Stimulated activated CD8-positive, alpha-beta memory T cell treated with anti-CD3 and anti-CD28 coated beads, Interleukin-2, amount 100 ng/mL, for 1 hour (primary cell): Measurements from ENCODE around the gene LRRK1.

Source experiments
- DNase-seq, 2 donors: peaks; one replicate each; pipeline ENCODE4 v3.0.0-alpha.2; 2020; ENCODE audit warnings: low read depth in 2 of 2

The LRRK1 gene, protein sequence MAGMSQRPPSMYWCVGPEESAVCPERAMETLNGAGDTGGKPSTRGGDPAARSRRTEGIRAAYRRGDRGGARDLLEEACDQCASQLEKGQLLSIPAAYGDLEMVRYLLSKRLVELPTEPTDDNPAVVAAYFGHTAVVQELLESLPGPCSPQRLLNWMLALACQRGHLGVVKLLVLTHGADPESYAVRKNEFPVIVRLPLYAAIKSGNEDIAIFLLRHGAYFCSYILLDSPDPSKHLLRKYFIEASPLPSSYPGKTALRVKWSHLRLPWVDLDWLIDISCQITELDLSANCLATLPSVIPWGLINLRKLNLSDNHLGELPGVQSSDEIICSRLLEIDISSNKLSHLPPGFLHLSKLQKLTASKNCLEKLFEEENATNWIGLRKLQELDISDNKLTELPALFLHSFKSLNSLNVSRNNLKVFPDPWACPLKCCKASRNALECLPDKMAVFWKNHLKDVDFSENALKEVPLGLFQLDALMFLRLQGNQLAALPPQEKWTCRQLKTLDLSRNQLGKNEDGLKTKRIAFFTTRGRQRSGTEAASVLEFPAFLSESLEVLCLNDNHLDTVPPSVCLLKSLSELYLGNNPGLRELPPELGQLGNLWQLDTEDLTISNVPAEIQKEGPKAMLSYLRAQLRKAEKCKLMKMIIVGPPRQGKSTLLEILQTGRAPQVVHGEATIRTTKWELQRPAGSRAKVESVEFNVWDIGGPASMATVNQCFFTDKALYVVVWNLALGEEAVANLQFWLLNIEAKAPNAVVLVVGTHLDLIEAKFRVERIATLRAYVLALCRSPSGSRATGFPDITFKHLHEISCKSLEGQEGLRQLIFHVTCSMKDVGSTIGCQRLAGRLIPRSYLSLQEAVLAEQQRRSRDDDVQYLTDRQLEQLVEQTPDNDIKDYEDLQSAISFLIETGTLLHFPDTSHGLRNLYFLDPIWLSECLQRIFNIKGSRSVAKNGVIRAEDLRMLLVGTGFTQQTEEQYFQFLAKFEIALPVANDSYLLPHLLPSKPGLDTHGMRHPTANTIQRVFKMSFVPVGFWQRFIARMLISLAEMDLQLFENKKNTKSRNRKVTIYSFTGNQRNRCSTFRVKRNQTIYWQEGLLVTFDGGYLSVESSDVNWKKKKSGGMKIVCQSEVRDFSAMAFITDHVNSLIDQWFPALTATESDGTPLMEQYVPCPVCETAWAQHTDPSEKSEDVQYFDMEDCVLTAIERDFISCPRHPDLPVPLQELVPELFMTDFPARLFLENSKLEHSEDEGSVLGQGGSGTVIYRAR (N-terminal part only)

DNA sequence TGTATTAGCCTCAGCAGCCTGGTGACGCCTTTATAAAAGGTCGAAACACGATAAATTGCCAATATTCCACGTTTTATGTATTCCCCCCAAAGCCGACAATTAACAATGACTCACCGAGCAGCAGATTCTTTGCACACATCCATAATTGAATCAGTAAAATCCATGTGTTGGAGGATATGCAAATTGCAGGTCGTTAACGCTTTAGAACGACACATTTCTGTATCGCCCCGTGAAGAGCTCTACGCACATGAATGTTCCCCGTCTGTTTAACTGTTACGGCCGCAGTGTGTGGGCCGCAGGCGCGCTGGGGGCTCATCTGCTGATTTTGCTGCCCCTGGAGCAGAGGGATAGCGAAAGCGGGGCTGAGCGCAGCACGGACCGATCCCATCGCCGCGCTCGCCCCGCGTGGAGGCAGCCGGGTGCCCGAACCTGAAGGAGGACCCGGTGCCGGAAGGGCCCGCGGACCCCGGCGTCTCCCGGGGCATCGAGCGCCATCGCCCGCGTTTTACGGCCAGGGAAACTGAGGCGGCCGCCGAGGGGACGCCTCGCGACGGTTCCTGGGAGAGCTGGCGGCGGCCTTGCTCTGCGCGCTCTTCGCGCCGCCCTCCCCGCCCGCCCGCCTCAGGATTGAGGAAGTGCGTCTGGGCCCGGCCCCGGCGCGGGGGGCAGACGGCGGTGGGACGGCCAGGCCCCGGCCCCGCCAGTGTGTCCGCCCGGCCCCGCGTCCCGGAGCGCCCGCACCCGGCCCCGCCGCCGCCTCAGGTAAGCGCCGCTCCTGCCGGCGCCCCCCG lies at the start of gene LRRK1:
Gene LRRK1, plus strand, starts transcription at position 668 of the 791 bp plus-strand sequence. CDS start 5,276 bp downstream, outside the sequence.
- DNase-seq = no peak

DNA sequence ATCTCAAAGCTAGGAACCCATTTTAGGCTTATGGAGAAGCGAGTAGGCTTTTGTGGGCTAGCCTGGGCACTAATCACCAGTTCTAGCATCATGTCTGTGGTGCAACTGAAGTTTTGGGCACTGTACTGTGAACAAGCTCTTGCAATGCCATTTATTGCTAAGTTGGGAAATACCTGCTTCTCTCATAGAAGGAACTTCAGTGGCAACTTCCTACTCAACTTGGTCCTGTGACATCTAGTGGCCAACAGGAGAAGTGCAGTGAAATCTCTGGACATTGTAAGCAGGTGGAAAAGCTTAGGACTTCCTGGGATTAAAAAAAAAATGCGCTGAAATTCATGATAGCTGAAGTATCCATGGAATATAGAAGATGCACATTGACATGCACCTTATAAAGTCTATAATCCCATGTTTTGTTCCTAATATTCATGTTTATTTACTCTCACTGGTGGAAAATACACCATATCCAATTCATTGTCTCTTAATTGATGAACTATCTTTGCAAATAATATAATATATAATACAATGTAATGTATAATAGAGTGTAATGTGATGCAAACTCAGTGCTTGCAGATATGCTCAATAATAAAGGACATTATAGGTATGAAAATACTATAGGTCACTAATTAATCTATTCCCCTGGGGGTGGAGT lies 46.0 kb upstream of the LRRK1 start:
- DNase-seq = peak in 1 of 2 donors; percentile 14

DNA sequence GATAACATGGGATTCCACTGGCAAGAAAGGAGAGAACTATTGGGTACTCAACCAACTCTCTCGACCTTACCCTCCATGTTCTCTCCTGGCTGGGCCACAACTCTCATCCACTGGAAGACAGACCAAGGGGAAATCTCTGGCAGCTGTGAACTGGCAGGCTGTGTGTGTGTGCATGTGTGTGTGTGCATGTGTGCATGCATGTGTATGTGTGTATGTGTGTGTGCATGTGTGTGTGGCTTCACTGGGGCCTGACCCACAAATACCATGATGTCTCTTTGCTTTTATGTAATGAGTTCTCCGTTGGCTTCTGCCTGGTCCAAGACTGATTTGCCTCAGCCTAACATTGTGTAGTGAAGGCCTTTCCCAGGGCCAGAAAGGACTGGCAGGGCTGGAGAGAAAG lies 43.7 kb upstream of the LRRK1 start:
- no peak for DNase-seq

DNA sequence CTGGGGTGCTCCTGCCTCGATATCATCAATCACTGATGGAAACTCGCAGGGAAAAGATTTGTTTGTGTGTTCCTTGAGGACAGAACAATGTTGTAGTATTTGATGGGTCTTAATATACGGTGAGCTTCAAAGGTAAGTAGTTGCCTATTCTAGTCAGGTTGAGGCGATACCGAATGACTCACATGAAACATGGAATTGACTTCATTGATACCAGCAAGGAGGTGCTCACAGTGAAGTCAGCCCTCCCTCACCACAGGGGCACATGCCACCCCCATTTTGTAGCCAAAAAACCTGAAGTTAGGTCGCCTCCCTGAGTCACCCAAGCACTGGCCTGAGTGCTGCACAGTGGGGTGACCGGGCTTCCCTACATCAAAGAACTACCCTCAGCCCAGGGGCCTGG lies 43.2 kb upstream of the LRRK1 start:
- no peak for DNase-seq

DNA sequence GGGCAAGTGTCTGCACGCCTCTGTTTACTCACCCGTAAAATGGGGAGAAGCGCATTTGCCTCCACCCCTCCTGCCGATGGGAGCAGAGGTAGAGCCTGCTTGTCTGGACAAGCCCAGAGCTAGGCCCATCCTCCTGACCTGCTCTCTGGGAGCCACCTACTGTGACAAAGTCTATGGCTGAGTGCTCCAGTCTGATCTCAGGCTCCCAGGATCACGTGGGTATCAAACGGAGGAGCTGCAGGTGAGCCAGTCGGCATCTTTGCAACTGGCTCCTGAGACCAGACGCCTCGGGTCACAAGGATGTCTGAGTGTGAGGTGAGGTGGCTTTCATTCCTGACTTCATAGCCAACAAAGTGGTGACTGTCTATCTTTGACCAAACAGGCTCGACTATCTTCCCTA lies 41.6 kb upstream of the LRRK1 start:
- DNase-seq = no peak

DNA sequence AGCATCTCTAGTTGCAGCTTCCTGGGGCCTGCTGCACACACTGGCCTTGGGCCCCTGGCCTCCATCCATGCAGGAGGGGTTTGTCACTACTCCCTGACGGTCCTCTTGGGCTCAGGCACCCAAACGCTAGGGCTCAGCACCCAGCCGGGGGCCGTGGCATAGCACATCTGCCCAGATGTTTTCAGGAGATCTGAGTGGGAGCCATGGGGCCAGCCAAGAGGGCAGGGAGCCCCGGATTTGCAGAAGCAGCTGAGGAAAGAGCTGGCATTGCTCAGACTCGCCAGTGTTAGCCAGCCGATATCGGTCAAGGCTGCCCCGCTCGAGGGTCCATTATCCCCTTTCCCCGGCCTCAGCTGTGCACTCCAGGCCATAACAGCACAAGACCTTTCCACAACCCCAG lies 41.0 kb upstream of the LRRK1 start:
- DNase-seq = no peak

DNA sequence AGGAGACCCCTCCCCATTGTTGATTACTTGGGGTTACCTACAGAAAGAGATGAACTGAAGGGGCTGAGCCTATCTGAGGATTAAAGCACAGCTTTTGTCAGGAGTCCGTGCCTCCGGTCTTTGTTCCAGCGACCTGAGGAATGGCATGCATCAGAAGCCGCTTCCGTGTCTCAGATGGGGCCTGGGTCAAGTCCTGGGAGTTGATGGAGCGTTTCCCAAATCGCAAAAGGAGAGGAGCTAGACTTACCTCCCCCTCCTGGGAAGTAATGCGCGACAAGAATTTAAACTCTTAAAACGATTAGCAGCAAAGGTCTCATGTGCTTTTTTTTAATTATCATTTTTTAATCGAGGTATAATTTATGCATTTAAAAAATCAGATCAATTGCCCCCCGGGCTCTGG lies 40.5 kb upstream of the LRRK1 start:
- DNase-seq = no peak

DNA sequence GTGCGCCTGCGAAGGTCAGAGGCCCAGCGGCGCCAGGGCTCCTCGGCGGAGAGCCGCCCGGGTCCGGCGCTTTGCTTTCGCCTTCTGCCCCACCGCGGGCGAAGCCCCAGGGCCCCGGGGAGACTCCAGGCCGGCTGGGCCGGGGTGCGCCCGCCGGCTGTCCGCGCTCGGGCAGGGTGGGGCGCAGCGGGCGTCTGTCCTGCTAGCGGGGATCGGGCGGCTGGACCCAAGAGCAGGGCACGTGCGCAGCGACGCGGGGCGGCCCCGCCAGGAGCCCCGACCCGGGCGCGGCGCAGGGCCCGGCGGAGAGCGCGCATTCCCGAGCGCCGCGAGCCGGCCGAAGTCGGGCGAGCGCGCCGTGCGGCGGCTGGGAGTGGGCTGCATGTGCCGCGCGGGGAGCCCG lies 40.1 kb upstream of the LRRK1 start:
- no peak for DNase-seq

DNA sequence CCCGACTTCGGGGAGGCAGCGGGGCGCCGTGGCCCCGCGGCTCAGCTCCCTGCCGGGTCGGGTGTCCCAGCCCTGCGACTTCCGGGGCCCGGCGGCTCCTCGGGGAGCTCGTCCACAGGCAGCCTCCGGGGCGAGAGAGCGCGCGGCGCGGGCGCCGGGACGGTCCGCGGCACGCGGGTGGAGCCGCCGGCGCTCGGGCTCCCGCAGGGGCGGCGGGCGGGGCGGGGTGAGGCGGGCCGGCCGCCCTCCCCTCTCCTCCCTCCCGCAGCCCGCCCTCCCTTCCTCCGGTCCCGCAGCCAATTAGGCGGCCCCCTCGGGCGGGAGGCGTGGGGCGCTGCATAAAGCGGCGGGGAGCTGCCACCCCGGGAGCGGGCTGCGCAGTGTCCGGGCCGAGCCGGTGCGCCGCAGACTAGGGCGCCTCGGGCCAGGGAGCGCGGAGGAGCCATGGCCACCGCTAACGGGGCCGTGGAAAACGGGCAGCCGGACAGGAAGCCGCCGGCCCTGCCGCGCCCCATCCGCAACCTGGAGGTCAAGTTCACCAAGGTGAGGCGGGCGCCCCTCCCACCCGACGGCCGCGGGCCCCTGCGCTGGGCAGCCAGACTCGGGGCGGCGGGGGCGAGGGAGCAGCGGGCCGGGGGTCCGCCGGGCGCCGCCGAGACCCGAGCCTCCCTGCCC lies 39.6 kb upstream of the LRRK1 start, which contains the start of gene ALDH1A3:
Gene ALDH1A3, plus strand, starts transcription at position 368 of the 675 bp plus-strand sequence. Its CDS starts 77 bp downstream, at position 445.
- DNase-seq = no peak

DNA sequence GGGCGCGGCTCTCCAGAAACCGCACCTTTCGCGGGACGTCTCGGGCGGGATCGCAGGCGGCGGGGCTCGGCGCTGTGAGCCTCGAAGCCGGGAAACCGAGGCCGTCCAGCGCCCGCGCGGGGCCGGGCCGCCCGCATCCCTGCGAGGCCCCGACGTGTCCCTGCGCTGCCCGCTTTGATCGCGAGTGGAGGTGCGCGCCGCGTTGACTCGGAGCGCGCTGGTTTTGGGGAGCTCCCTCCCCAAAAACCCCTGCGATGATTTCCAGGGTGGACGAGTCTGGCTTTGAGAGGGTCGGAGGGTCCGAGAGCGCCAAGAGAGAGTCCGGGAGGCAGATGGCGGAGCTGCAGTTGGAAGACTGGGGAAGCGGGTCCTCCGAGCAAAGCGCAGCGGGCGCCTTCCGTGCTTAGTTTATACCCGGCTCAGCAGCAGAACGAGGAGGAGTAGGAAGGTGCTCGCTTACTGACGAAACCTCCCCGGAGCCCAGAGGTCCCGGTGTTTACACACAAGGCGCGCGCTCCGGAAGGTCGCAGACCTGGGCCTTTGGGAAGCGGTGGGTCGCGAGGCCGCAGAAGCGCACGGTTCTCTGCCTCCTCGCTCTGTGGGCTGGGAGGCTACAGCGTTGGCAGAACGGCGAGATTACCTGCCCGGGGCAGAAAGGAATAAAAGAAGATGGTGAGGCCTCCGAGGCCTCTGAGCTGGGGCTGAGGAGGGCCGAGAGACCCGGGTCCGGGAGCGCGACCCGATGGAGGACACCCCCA lies 38.8 kb upstream of the LRRK1 start:
- DNase-seq = no peak

DNA sequence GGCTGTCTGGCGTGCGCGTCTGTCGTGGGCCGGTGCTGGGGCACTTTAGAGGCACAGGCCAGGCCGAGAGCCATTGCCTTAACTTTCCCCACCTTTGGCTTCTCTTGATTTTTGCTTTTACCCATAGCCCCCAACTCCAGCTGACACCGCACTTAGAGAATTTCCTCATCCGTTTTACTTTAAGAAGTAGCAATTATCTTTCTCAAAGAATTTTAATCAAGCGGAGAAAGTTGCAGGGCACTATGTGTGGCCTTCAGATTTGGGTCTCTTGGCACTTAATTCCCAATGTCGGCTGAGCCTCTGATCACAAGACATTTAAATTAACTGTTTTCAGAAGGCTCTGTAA lies 38.3 kb upstream of the LRRK1 start:
- no peak for DNase-seq

DNA sequence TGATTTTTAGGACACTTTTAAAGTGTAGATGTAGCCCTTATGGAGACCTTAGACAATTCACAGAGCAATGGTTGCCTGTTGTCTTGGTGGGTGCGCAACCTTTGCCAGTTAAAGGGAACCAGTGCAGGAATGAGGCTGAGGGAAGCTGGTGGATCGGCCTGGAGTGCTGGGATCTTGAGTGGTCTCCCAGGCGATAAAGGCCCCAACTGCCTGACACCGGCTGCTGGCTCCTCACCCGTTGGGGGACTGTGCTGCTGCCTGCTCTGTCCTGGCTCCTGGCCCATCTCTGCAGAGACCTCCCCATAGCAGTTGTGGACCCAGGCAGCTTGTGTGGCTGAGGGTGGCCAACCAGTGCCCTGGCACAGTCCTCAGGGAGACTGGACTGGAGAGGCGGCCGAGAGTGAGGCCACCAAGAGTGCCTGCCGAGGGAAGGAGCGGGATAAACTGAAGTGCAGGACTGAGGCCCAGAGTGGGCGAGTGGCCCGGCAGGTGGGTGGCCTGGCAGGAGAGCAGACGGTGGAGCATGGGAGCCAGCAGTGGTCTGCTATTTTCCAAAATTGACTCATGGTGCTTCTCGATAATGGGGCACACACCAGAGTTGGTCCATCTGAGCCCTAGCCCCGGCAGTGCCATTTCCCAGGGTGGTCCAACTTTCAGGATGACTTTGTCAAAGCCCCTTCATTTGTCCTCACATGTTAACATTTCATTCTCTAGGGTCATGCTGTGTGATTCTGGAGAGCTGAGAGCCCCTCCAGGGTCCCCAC lies 37.4 kb upstream of the LRRK1 start:
- DNase-seq = no peak

DNA sequence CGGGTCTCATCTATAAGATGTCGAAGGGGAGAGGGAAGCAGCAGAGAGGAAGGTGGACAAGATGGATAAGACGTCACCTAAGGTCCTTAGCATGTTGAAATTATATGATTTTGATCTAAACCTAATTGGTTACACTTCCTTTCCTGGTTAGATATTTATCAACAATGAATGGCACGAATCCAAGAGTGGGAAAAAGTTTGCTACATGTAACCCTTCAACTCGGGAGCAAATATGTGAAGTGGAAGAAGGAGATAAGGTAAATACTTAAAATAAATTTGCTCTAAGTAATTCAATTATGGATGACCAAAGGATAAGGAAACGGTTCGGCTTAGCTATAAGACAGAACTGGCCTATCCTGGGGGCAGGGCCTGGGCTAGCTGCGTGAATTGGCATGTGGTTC lies 34.0 kb upstream of the LRRK1 start:
- no peak for DNase-seq

DNA sequence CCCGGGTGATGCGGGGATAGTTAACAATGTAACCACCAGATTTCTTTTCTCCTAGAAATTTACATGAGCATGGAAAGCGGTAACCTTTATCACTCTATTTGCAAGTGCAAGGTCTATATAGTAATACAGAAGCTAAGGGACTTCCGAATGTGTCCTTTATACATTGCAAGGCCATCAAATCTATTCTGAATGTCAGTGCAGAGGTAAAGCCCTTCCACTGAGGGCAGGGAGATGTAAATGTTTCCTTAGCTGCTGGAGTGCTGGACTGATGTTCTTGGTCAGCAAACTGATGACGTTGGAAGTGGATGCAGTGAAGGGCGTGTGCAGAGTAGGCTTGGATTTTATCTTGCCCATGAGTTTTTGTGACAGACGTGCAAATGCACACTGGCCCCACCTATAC lies 33.3 kb upstream of the LRRK1 start:
- no peak for DNase-seq

DNA sequence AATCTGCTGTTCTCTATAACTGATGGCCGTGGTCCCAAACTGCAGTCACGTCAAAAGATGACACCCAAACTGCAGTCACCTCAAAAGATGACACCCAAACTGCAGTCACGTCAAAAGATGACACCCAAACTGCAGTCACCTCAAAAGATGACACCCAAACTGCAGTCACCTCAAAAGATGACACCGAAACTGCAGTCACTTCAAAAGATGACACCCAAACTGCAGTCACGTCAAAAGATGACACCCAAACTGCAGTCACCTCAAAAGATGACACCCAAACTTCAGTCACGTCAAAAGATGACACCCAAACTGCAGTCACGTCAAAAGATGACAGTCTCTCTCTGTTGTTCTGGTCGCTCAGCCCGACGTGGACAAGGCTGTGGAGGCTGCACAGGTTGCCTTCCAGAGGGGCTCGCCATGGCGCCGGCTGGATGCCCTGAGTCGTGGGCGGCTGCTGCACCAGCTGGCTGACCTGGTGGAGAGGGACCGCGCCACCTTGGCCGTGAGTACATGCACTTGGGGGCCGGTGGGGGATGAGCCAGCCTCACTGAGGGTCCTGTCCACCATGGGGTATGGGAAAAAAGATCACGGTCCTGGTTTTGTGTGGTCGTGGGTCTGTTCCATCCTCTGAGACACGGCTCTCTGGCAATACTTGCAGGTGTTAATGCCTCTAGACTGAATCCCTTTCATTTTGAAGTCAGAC lies 31.8 kb upstream of the LRRK1 start:
- DNase-seq = no peak

DNA sequence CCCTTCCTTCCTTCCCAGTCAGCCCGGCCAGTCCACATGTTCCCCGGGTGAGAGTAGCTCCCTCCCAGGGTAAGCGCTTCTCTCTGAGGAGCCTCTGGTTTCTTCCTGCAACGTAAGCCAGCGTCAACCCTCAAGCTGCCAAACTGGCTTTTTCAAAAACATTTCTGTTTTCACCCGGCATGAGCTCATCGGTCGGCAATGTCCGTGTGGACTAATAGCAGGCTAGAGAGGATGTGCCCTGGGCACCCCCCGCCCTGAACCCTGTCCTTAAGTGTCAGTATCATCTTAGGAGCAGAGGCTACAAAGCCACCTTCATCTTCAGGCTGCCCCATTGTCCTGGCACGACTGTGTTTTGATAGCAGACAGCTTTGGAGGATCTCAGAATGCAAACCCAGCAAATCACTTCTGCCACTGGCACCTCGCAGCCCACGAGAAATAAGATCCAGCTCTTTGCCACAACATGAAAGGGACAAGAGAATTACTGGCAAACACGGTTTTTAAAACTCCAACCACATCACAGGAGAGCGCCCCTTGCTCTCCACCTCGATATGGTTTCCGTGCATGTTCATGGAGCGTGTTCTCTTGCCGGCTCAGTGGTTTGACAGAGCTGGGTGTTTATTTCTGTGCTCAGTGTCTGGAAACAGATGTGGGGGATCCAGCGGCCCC lies 29.6 kb upstream of the LRRK1 start:
- no peak for DNase-seq

DNA sequence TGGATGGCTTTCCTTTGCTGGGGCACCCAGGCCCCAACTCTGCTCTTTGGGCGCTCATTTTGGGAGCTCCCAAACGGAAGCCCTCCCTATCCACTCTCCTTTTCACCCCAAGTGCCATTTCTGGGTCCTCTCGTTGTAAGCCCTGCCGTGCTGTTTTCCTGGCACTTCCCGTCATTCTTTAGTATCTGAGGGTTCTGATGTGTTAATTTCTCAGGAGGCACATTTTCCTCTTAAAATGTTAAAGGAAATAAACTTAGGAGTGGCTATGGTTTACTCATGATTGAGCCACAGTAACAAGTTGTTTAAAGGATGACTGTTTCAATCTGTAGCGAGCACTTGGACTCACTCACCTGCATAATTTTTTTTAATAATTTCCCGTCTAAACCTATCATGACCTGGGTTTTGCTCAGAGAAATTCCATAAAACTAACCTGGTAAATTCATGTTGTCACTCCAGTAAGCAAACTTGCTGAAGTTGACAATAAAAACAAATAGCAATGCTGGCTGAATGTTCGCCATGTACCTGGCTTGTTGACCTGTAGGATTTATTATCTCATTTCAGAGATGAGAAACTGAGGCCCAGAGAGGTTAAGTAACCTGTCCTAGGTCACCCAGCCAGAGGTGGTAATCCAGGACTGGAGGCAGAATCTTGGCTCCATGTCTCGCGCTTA lies 29.0 kb upstream of the LRRK1 start:
- no peak for DNase-seq
